Measurements from ENCODE around the gene CTDSPL.

DNA sequence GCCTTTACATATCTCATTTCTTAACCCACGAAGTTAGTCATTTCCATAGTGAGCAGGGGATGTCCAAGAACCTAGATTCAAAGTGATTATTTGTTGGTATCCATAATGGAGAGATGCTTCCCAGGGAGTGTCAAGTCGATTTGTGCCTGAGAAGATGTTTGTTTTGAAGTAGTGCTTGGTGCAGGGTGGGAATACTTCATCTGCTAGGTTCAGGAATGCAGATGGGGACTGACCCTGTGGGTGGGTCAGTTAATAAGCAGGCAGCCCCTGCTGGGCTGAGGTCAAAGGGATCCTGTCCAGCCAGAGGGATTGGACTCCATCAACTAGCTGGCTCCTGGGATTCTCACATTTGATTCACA, 84.8 kb downstream of the CTDSPL start:
- TF ChIP-seq POLR2AphosphoS5 (IDR thresholded peaks at IDR 0.05; ENCODE audit: low read depth, low read length) (no peak), SP1 (IDR thresholded peaks at IDR 0.05; ENCODE audit: low read depth, low read length) (no peak), RBBP5 (IDR thresholded peaks at IDR 0.05; ENCODE audit: borderline replicate concordance, low read depth, low read length) (no peak), EZH2 (IDR thresholded peaks at IDR 0.05; ENCODE audit: low read depth, low read length, severe bottlenecking) (no peak), GABPA (IDR thresholded peaks at IDR 0.05; ENCODE audit: borderline replicate concordance, insufficient read depth, low read length) (no peak), MAFK (IDR thresholded peaks at IDR 0.05; ENCODE audit: low read depth, low read length) (no peak), YY1 (IDR thresholded peaks at IDR 0.05; ENCODE audit: low read depth, low read length) (no peak), SRF (IDR thresholded peaks at IDR 0.05; ENCODE audit: low read depth, low read length) (no peak), NRF1 (IDR thresholded peaks at IDR 0.05; ENCODE audit: low read depth, low read length) (no peak), TEAD4 (IDR thresholded peaks at IDR 0.05; ENCODE audit: low read depth, low read length) (no peak), ASH2L (IDR thresholded peaks at IDR 0.05; ENCODE audit: low read length) (no peak)
- TF ChIP-seq, protein P1, sequence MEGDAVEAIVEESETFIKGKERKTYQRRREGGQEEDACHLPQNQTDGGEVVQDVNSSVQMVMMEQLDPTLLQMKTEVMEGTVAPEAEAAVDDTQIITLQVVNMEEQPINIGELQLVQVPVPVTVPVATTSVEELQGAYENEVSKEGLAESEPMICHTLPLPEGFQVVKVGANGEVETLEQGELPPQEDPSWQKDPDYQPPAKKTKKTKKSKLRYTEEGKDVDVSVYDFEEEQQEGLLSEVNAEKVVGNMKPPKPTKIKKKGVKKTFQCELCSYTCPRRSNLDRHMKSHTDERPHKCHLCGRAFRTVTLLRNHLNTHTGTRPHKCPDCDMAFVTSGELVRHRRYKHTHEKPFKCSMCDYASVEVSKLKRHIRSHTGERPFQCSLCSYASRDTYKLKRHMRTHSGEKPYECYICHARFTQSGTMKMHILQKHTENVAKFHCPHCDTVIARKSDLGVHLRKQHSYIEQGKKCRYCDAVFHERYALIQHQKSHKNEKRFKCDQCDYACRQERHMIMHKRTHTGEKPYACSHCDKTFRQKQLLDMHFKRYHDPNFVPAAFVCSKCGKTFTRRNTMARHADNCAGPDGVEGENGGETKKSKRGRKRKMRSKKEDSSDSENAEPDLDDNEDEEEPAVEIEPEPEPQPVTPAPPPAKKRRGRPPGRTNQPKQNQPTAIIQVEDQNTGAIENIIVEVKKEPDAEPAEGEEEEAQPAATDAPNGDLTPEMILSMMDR (IDR thresholded peaks at IDR 0.05; ENCODE audit: control extremely low read depth in 1 of 3, insufficient read depth in 1 of 3, low read depth in 1 of 3, low read length in 3 of 3): no peak
